ENCODE measurements around the gene DSCAML1.

Gene DSCAML1

DNA sequence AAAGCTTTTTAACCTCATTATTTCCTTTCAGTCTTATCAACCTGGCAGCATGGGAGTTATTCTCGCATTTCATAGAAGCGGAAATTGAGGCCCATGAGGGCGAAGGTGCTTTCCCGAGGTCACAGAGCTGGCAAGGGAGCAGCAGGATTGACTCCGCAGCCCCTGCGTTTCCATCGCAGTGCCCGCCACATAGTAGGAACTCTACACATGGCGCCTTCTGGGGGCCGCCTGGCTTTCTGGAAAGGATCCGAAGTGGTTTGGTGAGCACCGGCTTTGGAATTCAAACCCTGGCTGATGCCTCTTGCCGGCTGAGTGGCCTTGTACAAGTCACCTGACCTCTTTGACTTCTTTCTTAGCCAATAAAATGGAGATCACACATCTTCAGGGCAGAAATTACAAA, 376.0 kb downstream of the DSCAML1 start:
- Histone ChIP-seq H3K9ac (ENCODE audit: low read length) (no peak overlapping the region), H3K4me3 (ENCODE audit: low read depth, low read length) (no peak overlapping the region), H3K9me3 (ENCODE audit: control insufficient read depth, insufficient read depth, low read depth, low read length) (no peaks in the 10 kb centered on the region), H3K27me3 (ENCODE audit: control insufficient read depth, insufficient read depth, low read length) (0 out of 2 replicates have a peak, but pooled peaks cover 5% of the 10 kb centered on the region), H3K4me1 (ENCODE audit: control insufficient read depth, insufficient read depth, low read length) (0 out of 2 replicates have a peak, but pooled peaks cover 1% of the 10 kb centered on the region), H3K27ac (ENCODE audit: low read depth, low read length) (no peak overlapping the region), H3K36me3 (ENCODE audit: control insufficient read depth, insufficient read depth, low read length) (no peaks in the 10 kb centered on the region)

DNA sequence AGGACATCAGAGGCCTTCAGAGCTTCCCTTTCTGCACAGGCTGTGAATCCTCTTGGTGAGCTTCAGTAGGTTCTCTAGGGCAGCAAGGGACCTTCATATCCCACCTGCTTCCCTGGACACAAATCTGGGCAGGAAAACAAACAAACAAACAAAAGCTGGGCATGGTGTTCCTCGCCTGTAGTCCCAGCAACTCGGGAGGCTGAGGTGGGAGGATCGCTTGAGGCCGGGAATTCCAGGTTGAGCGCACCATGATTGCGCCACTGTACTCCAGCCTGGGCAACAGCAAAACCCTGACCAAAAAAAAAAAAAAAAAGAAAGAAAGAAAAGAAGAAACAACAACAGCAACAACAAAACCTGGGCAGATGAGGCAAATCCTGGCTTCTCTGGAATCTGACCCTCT, 376.4 kb downstream of the DSCAML1 start:
- Histone ChIP-seq H3K36me3 (ENCODE audit: control insufficient read depth, insufficient read depth, low read length) (no peaks in the 10 kb centered on the region), H3K9ac (ENCODE audit: low read length) (no peak overlapping the region), H3K27me3 (ENCODE audit: control insufficient read depth, insufficient read depth, low read length) (0 out of 2 replicates have a peak, but pooled peaks cover under 1% of the 10 kb centered on the region)

DNA sequence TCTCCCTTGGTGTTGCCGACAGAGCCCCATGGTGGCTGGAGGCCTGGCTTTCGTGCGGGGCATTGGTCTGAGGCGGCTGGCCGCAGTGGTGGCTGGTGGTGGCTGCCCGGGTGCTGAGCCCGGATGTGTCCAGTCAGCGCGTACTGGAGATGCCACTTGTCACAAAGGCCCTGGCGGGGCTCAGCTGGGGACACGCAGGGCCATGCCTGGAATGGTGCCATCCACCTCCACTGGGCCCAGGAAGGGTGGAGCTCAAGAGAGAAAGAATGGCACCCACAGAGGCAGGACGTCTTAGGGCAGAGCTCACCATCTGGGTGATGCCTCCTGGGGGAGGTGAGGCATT, 376.9 kb downstream of the DSCAML1 start:
- Histone ChIP-seq H3K27me3 (ENCODE audit: control insufficient read depth, insufficient read depth, low read length) (no peaks in the 10 kb centered on the region), H3K4me1 (ENCODE audit: control insufficient read depth, insufficient read depth, low read length) (no peaks in the 10 kb centered on the region), H3K4me3 (ENCODE audit: low read depth, low read length) (no peak overlapping the region), H3K9me3 (ENCODE audit: control insufficient read depth, insufficient read depth, low read depth, low read length) (no peaks in the 10 kb centered on the region), H3K36me3 (ENCODE audit: control insufficient read depth, insufficient read depth, low read length) (no peaks in the 10 kb centered on the region), H3K27ac (ENCODE audit: low read depth, low read length) (no peak overlapping the region), H3K9ac (ENCODE audit: low read length) (no peak overlapping the region)

More for the DNA sequence above, 376.4 kb downstream of the DSCAML1 start:
- Histone ChIP-seq H3K4me1 (ENCODE audit: control insufficient read depth, insufficient read depth, low read length) (no peaks in the 10 kb centered on the region), H3K9me3 (ENCODE audit: control insufficient read depth, insufficient read depth, low read depth, low read length) (no peaks in the 10 kb centered on the region), H3K27ac (ENCODE audit: low read depth, low read length) (no peak overlapping the region), H3K4me3 (ENCODE audit: low read depth, low read length) (no peak overlapping the region)

DNA sequence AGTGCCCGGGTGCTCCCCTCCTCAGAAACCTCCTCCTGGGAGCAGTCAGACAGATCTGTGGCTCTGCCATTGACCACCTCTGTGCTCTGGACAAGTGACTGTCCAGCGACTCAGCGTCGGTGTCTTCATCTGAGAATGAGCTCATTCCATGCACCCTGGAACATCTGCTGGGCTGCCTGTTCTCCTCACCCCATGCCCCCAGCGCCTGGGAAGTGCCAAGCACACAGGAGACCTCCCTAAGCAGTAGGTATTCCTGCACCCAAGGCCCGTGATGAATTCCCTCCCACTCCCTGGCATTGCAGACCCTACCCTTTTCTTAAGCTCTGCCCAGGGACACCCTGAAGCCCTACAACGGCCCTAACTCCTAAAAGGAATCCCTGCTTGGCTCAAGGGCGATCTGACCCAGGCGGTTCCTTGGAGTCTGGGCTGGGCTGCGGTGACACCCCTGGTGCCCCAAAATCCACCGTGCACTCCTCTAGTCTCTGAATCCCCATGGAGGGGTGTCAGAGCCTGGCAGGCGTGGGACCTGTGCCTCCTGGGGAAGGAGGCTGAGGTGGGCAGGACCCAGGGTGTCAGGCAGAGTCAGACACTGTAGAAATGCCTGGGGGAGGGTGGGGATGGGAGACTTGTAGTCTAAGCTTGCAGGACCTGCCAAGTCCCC, 377.4 kb downstream of the DSCAML1 start:
- Histone ChIP-seq H3K4me1 (ENCODE audit: control insufficient read depth, insufficient read depth, low read length) (no peaks in the 10 kb centered on the region), H3K27ac (ENCODE audit: low read depth, low read length) (no peak overlapping the region), H3K9me3 (ENCODE audit: control insufficient read depth, insufficient read depth, low read depth, low read length) (no peaks in the 10 kb centered on the region)

DNA sequence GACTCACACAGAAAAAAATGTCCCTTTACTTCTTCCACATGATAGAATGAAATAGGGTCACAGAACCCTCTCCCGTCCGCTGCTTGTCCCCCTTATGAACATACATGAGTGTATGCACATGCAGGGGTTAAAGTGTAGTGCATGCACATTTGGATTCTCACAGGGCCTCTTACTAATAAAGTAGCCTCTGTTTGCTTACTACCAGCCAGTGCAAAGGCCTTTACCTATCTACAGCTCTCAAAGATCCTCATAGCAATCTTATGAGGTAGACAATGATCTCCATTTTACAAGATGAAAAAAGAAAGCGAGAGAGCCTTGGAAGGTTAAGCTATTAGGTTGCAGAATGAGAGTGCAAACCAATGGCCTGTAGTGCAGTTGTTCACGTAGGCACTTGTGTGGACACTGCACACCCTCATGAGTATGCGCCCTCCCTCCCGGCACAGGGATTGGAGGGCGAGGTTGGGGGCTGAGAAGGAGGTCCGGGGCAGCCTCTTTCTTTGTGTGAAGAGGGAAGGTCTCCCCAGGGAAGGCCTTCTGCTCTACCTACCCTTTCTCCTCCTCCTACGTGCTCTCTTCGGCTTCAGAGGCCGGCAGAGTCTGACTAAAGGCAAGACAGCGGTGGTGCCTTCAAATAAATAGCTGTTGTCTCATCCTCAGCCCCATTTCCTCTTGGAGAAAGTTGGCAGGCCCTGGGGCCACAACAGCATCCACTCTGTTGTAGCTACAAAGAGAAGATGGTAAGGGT, 378.1 kb downstream of the DSCAML1 start:
- Histone ChIP-seq H3K9ac (ENCODE audit: low read length) (no peak overlapping the region), H3K27me3 (ENCODE audit: control insufficient read depth, insufficient read depth, low read length) (no peaks in the 10 kb centered on the region), H3K4me3 (ENCODE audit: low read depth, low read length) (no peak overlapping the region), H3K4me1 (ENCODE audit: control insufficient read depth, insufficient read depth, low read length) (no peaks in the 10 kb centered on the region), H3K9me3 (ENCODE audit: control insufficient read depth, insufficient read depth, low read depth, low read length) (no peaks in the 10 kb centered on the region), H3K27ac (ENCODE audit: low read depth, low read length) (no peak overlapping the region), H3K36me3 (ENCODE audit: control insufficient read depth, insufficient read depth, low read length) (no peaks in the 10 kb centered on the region)

More for the DNA sequence above, 377.4 kb downstream of the DSCAML1 start:
- Histone ChIP-seq H3K9ac (ENCODE audit: low read length) (no peak overlapping the region), H3K27me3 (ENCODE audit: control insufficient read depth, insufficient read depth, low read length) (no peaks in the 10 kb centered on the region), H3K4me3 (ENCODE audit: low read depth, low read length) (no peak overlapping the region), H3K36me3 (ENCODE audit: control insufficient read depth, insufficient read depth, low read length) (no peaks in the 10 kb centered on the region)

DNA sequence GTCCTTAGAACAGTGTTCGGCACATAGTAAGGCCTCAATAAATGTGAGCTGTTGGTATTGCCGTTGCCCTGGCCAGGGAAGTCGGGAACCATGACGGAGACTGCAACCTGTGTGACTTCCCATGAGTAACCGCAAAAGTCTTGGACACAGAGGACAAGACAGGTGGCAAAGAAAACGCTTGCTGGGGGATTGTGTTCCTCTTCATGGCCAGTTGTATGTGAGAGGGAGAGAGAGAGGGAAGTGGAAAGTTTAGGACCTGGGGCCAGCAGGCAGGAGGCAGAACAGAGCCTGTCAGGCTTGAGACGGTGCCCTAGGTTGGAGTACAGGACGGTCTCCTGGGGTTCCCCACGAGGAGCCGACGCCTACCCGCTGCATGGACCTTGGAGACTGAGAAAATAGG, 379.2 kb downstream of the DSCAML1 start:
- Histone ChIP-seq H3K4me3 (ENCODE audit: low read depth, low read length) (no peak overlapping the region), H3K27ac (ENCODE audit: low read depth, low read length) (no peak overlapping the region), H3K9me3 (ENCODE audit: control insufficient read depth, insufficient read depth, low read depth, low read length) (no peaks in the 10 kb centered on the region), H3K27me3 (ENCODE audit: control insufficient read depth, insufficient read depth, low read length) (no peaks in the 10 kb centered on the region), H3K36me3 (ENCODE audit: control insufficient read depth, insufficient read depth, low read length) (no peaks in the 10 kb centered on the region; the same call in 1 of the 2 replicates), H3K9ac (ENCODE audit: low read length) (no peak overlapping the region), H3K4me1 (ENCODE audit: control insufficient read depth, insufficient read depth, low read length) (no peaks in the 10 kb centered on the region)

DNA sequence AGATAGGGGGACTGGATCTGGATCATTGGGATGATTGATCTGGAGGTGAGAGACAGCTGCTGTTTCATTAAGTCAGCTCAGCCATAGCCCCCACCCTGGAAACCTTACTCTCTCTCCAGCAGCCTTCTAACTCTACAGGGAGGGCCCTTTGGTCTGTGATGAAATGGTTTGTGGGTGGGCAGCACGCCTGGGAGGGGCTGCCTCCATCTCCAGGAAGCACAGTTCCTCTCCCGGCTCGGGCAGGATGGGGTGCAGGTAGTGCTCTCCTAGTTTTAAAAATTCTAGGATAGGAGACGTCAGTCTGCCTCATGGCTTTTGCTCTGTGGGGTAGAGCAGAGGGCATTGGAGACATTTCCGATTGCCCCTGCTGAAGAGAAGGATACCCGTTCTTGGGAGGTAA, 379.7 kb downstream of the DSCAML1 start:
- no peaks in the 10 kb centered on the region for H3K9me3 ChIP-seq (ENCODE audit: control insufficient read depth, insufficient read depth, low read depth, low read length)
- H3K4me1 ChIP-seq (ENCODE audit: control insufficient read depth, insufficient read depth, low read length), result no peaks in the 10 kb centered on the region
- H3K4me3 ChIP-seq (ENCODE audit: low read depth, low read length), result no peak overlapping the region

DNA sequence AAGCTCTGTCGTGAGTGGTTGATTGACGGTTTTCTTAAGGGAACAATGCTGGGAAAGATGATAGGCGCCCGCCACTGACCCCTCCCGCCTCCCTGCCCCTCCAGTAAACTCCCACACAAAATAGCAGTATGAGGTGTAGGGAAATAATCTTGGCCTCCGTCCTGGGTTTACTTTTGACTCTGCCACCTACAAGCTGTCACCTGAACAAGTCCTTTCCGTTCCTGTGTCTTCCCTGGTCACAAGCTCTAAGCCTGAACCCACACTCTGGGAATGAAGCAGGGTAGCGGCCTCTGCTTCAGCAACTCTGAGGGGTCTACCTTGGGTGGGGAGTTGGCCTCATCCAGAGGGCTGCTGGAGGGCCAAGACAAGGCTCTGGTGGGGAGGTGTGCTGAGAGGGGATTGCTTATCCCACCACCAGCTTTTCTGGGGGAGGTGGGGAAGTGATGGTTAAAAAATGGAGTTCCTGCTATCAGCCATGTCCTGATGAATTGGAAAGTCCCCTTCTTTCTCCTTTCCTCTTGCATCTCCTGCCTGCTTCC, 381.6 kb downstream of the DSCAML1 start:
- Histone ChIP-seq H3K9ac (ENCODE audit: low read length) (no peak overlapping the region), H3K4me3 (ENCODE audit: low read depth, low read length) (no peak overlapping the region), H3K27me3 (ENCODE audit: control insufficient read depth, insufficient read depth, low read length) (no peaks in the 10 kb centered on the region), H3K27ac (ENCODE audit: low read depth, low read length) (no peak overlapping the region), H3K36me3 (ENCODE audit: control insufficient read depth, insufficient read depth, low read length) (no peaks in the 10 kb centered on the region; the same call in 1 of the 2 replicates), H3K4me1 (ENCODE audit: control insufficient read depth, insufficient read depth, low read length) (peaks cover 17% of the 10 kb centered on the region; the same call in 1 of the 2 replicates), H3K9me3 (ENCODE audit: control insufficient read depth, insufficient read depth, low read depth, low read length) (no peaks in the 10 kb centered on the region)

More for the DNA sequence above, 379.7 kb downstream of the DSCAML1 start:
- Histone ChIP-seq H3K27me3 (ENCODE audit: control insufficient read depth, insufficient read depth, low read length) (no peaks in the 10 kb centered on the region), H3K27ac (ENCODE audit: low read depth, low read length) (no peak overlapping the region), H3K9ac (ENCODE audit: low read length) (no peak overlapping the region), H3K36me3 (ENCODE audit: control insufficient read depth, insufficient read depth, low read length) (no peaks in the 10 kb centered on the region; the same call in 1 of the 2 replicates)

DNA sequence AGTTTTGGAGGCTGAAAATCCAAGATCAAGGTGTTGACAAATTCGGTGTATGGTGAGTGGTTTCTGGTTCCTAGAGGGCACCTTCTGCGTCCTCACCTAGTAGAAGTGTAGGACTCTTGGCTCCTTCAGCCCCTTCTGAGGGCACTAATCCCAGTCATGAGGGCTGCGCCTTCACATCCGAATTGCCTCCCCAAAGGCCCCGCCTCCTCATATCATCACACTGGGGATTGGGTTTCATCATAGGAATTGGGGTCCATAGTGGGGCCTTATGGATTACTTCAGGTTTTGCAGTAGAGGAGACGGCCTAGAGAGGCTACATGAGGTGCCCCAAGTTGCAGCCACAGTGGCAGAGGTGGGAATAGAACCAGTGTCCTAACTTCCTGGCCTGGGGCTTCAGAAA, 382.3 kb downstream of the DSCAML1 start:
- peaks cover 4% of the 10 kb centered on the region; the same call in 1 of the 2 replicates for H3K36me3 ChIP-seq (ENCODE audit: control insufficient read depth, insufficient read depth, low read length)
- H3K9me3 ChIP-seq (ENCODE audit: control insufficient read depth, insufficient read depth, low read depth, low read length), result no peaks in the 10 kb centered on the region
- H3K27ac ChIP-seq (ENCODE audit: low read depth, low read length), result no peak overlapping the region
- no peak overlapping the region for H3K4me3 ChIP-seq (ENCODE audit: low read depth, low read length)
- H3K27me3 ChIP-seq (ENCODE audit: control insufficient read depth, insufficient read depth, low read length), result no peaks in the 10 kb centered on the region
- peaks cover 18% of the 10 kb centered on the region; the same call in 1 of the 2 replicates for H3K4me1 ChIP-seq (ENCODE audit: control insufficient read depth, insufficient read depth, low read length)
- H3K9ac ChIP-seq (ENCODE audit: low read length), result no peak overlapping the region

DNA sequence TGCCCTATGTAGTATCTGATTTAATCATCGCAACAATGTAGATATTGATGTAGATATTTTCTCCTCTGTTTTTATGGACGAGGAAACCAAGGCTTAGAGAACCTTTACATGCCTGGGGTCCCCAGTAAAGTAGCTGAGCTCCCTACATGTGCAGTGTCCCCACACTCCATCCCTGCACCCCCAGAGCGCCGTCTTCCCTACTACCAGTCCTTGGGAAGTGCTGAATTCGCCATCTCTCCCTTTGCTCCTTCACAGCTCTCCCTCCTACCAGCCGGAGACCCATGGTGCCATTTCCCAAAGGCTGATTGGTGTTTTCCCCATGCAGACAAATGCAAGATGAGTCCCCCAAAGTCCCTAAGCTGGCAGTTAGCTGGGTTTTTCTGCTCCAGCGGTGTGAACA, 383.4 kb downstream of the DSCAML1 start:
- H3K4me3 ChIP-seq (ENCODE audit: low read depth, low read length), result no peak overlapping the region
- H3K9ac ChIP-seq (ENCODE audit: low read length), result no peak overlapping the region
- H3K27me3 ChIP-seq (ENCODE audit: control insufficient read depth, insufficient read depth, low read length), result no peaks in the 10 kb centered on the region

DNA sequence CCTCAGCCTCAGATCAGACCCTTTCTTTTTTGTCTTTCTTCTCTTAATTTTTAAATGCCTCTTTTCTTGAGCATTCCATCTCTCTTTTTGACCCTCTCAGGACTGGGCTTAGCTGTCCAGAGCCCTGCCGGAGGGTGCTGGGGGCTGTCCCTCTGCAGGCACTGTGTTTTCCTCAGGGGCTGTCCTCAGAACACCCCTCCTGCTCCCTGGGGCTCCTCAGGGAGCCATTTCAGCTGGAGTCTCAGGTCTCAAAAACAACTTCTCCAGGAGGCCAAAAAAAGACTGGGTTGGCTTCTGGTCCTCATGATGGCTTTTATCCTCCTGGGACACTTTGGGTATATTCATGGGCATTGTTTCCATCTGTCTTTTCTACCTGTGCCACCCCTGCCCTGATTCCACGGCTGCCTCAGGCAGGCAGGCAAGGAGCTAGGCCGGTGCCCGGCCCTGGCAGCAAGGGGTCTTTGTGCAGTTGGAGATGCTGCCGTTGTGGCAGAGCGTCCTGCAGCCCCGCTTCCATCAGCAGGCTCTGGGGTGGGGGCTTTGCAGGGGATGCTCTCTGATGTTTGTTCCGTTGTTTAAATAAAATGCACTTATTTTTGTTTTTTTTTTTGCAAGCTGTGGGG, 384.3 kb downstream of the DSCAML1 start:
- Histone ChIP-seq H3K9me3 (ENCODE audit: control insufficient read depth, insufficient read depth, low read depth, low read length) (no peaks in the 10 kb centered on the region), H3K27me3 (ENCODE audit: control insufficient read depth, insufficient read depth, low read length) (no peaks in the 10 kb centered on the region), H3K4me3 (ENCODE audit: low read depth, low read length) (no peak overlapping the region), H3K27ac (ENCODE audit: low read depth, low read length) (no peak overlapping the region), H3K36me3 (ENCODE audit: control insufficient read depth, insufficient read depth, low read length) (peaks cover 21% of the 10 kb centered on the region), H3K4me1 (ENCODE audit: control insufficient read depth, insufficient read depth, low read length) (peaks cover 18% of the 10 kb centered on the region; the same call in 1 of the 2 replicates), H3K9ac (ENCODE audit: low read length) (no peak overlapping the region)

More for the DNA sequence above, 383.4 kb downstream of the DSCAML1 start:
- Histone ChIP-seq H3K4me1 (ENCODE audit: control insufficient read depth, insufficient read depth, low read length) (peaks cover 18% of the 10 kb centered on the region; the same call in 1 of the 2 replicates), H3K36me3 (ENCODE audit: control insufficient read depth, insufficient read depth, low read length) (peaks cover 14% of the 10 kb centered on the region), H3K9me3 (ENCODE audit: control insufficient read depth, insufficient read depth, low read depth, low read length) (no peaks in the 10 kb centered on the region), H3K27ac (ENCODE audit: low read depth, low read length) (no peak overlapping the region)

All from HUES6 (cell line).